Ovary (tissue), 9 donors: ENCODE results near the gene GADD45B. TPM values are rescaled to one million over a fixed set of nuclear protein-coding genes. Genes with fewer than 3 reads are reported as not detected.

Source experiments
- DNase-seq, 5 donors: peaks; one replicate each; pipeline ENCODE4 v3.0.0-alpha.2; 2019 to 2020
- H3K27ac ChIP-seq, 2 donors: fragments of 200-600 bp; one replicate each; pipeline versions ENCODE4 v1.5.1 to v1.8.0; 2019 to 2022
- H3K27me3 ChIP-seq: fragments of 200-600 bp; one replicate; pipeline ENCODE4 v1.8.0; 2022
- H3K36me3 ChIP-seq: fragments of 200-600 bp; sonication (generic); one replicate; pipeline ENCODE4 v1.5.1; 2019
- H3K4me1 ChIP-seq: one replicate; pipeline ENCODE4 v1.8.1; 2013; ENCODE audit warnings: mild to moderate bottlenecking, moderate library complexity; ENCODE audit not compliant: insufficient read depth
- H3K4me3 ChIP-seq: fragments of 200-600 bp; sonication (generic); one replicate; pipeline ENCODE4 v1.5.1; 2017
- H3K9me3 ChIP-seq, 2 donors: fragments of 200-600 bp in 1 of 2; sonication (generic) in 1 of 2; one replicate each; pipeline versions ENCODE4 v1.5.1 to v1.8.1; 2013 to 2019; ENCODE audit warnings: mild to moderate bottlenecking in 1 of 2, moderate library complexity in 1 of 2
- EP300 ChIP-seq: sonication (generic); formaldehyde crosslinking; IDR thresholded peaks from one replicate; pipeline ENCODE4 v1.6.1; 2017; ENCODE audit warnings: antibody characterized with exemption
- POLR2A ChIP-seq: fragments of 450-650 bp; IDR thresholded peaks from one replicate; pipeline ENCODE4 v1.6.1; 2017; ENCODE audit warnings: antibody characterized with exemption, mild to moderate bottlenecking, moderate library complexity
- WGBS, 3 donors: extraction: QIAGEN DNeasy Blood & Tissue Kit in 1 of 3; methylation state at CpG; one replicate each; pipeline versions ENCODE4 v1.1.5 to v1.1.7; 2013 to 2017; 5-methylcytosine and 5-hydroxymethylcytosine counted together
- intact Hi-C, 4 donors: fragments of 100-400 bp; cut with DNase I; formaldehyde crosslinking; loops; one replicate each; pipeline versions ENCODE4 v1.11.0 to v1.15.1; 2022 to 2023
- polyA plus RNA-seq, 2 donors: library from polyadenylated mRNA; stranded (reverse); fragments of 200-250 nt in 1 of 2; fragments of 350-450 nt in 1 of 2; fragmentation: Illumina TruSeq in 1 of 2; extraction: RNeasy Lipid Tissue Mini Kit (QIAGEN cat#74804) in 1 of 2; gene quantifications; one replicate each; pipeline ENCODE4 v1.2.3, GENCODE V29; 2013 to 2014
- total RNA-seq, 7 donors: library from RNA; depleted of rRNA in 2 of 7; stranded (reverse); fragments of >200 nt in 2 of 7; fragmentation: NEBNext Ultra II Directional in 3 of 7; extraction: Animal tissue kit (Norgen Biotek cat#: 25700) in 3 of 7; gene quantifications; one replicate each; pipeline versions ENCODE4 v1.1.0 to v1.2.4, GENCODE V29; 2016 to 2023
- TF ChIP-seq, protein P1 (sequence below), 3 donors: fragments of 450-650 bp in 2 of 3; fragments of 200-600 bp in 1 of 3; IDR thresholded peaks; one replicate each; pipeline versions ENCODE4 v1.5.1 to v1.8.0; 2016 to 2022; ENCODE audit warnings: antibody characterized with exemption in 3 of 3, mild to moderate bottlenecking in 1 of 3
- donor health status: DM: no; HTN: no; CAD: no; lungs with moderate emphysema.
- donor health status: DM: no; HTN: no; CAD: no.
- donor health status: Bipolar disorder and iron deficiency.
- donor health status: DM: yes; HTN: yes; CAD: no.
- donor health status: DM: no; HTN: no; CAD: no.
- donor health status: DM: yes; HTN: yes; CAD: no.

Gene GADD45B
- total and polyA plus RNA-seq, 9 donors, result 17.8 to 414 (median 73.9) TPM

DNA sequence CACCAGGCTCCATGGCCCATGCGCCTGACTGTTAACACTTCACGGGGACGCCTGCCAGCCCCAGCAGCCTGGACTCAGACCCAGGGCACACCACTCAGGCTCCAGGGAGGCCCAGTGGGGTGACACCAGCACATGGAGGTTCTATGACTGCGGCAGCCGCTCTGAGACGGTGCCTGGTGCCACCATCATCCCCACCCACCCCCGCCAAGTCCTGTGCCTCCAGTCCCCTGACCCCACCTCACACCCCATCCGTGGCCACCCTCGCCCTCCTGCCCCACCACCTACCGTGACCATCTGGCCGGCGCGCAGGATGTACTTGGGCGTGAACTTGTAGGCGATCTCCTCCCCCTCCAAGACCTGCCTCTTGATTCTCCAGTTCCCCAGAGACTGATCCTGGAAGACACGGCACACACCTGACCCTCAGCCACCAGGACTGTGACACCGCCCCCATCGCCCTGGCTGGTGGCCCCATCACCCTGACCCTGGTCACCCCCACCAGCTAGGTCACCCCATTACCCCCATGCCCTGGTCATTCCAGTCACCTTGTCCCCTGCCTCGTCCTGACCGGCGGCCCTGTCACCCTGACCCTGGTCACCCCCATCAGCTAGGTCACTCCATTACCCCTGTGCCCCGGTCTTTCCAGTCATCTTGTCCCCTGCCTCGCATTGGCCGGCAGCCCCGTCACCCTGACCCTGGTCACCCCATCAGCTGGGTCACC lies 43.6 kb upstream of the GADD45B start:
- DNase-seq, result no peak
- TF ChIP-seq EP300 (no peak), POLR2A (no peak)
- TF ChIP-seq, protein P1, sequence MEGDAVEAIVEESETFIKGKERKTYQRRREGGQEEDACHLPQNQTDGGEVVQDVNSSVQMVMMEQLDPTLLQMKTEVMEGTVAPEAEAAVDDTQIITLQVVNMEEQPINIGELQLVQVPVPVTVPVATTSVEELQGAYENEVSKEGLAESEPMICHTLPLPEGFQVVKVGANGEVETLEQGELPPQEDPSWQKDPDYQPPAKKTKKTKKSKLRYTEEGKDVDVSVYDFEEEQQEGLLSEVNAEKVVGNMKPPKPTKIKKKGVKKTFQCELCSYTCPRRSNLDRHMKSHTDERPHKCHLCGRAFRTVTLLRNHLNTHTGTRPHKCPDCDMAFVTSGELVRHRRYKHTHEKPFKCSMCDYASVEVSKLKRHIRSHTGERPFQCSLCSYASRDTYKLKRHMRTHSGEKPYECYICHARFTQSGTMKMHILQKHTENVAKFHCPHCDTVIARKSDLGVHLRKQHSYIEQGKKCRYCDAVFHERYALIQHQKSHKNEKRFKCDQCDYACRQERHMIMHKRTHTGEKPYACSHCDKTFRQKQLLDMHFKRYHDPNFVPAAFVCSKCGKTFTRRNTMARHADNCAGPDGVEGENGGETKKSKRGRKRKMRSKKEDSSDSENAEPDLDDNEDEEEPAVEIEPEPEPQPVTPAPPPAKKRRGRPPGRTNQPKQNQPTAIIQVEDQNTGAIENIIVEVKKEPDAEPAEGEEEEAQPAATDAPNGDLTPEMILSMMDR (IDR thresholded peaks at IDR 0.05), result no peak
- Histone ChIP-seq H3K36me3 (no peaks in the 10 kb centered on the region), H3K4me1 (no peaks in the 10 kb centered on the region), H3K9me3 (no peaks in the 10 kb centered on the region), H3K4me3 (no peak overlapping the region), H3K27ac (no peak overlapping the region), H3K27me3 (no peaks in the 10 kb centered on the region)
- intact Hi-C loops, result no loop called here
- WGBS, 3 donors, result 91 to 94% (median 94%) methylated on average over 25 of the region's 25 CpGs

DNA sequence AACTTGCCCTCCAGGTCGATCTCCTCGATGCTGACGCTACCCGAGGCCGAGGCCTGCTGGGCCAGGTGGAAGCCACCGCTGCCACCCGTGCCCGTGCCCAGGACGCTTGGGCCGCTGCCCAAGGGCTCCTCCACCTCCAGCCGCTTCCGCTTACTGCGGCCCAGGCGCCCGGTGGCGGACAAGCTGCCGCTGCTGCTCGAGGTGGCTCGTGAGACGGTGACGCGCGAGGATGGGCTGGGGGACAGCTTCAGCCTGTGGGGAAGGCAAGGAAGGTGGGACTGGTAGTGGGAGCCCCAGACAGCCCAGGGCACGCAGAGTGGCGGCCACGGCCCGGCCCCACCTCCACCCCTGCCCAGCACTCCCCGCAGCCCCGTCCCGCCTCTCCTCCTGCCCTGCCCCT lies 42.1 kb upstream of the GADD45B start:
- H3K4me1 ChIP-seq, result no peaks in the 10 kb centered on the region
- H3K36me3 ChIP-seq, result no peaks in the 10 kb centered on the region
- 90 to 94% (median 93%) methylated on average over 20 to 30 of the region's 30 CpGs for WGBS, 3 donors
- no peak overlapping the region for H3K4me3 ChIP-seq
- no peaks in the 10 kb centered on the region for H3K9me3 ChIP-seq
- intact Hi-C loops, result no loop called here
- H3K27ac ChIP-seq, result no peak overlapping the region
- TF ChIP-seq POLR2A (no peak), EP300 (no peak)
- TF ChIP-seq, protein P1 (IDR thresholded peaks at IDR 0.05), result no peak
- H3K27me3 ChIP-seq, result no peaks in the 10 kb centered on the region
- no peak for DNase-seq

DNA sequence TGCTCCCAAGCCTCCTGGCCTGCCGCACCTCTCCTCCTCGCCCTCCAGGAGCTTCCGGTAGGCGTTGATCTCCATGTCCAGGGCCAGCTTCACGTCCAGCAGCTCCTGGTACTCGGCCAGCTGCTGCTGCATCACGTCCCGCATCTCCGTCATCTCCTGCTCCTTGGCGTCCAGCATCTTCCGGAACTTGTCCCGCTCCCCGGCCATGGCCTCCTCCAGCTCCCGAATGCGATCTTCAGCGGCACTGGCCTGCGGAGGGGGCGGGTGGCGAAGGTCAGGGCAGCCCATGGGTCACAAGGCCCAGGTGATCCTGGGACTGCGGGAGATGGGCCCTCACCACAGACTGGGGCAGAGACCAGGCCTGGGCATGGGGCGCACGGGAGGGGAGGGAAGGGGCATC lies 41.7 kb upstream of the GADD45B start:
- no peaks in the 10 kb centered on the region for H3K36me3 ChIP-seq
- no peak overlapping the region for H3K27ac ChIP-seq
- no peaks in the 10 kb centered on the region for H3K27me3 ChIP-seq
- H3K4me1 ChIP-seq, result no peaks in the 10 kb centered on the region
- intact Hi-C loops, result no loop called here
- no peaks in the 10 kb centered on the region for H3K9me3 ChIP-seq
- TF ChIP-seq, protein P1 (IDR thresholded peaks at IDR 0.05), result no peak
- TF ChIP-seq EP300, result no peak
- TF ChIP-seq POLR2A, result no peak
- WGBS, 3 donors, result 92 to 94% (median 92%) methylated on average over 20 to 22 of the region's 22 CpGs
- no peak for DNase-seq
- no peak overlapping the region for H3K4me3 ChIP-seq

DNA sequence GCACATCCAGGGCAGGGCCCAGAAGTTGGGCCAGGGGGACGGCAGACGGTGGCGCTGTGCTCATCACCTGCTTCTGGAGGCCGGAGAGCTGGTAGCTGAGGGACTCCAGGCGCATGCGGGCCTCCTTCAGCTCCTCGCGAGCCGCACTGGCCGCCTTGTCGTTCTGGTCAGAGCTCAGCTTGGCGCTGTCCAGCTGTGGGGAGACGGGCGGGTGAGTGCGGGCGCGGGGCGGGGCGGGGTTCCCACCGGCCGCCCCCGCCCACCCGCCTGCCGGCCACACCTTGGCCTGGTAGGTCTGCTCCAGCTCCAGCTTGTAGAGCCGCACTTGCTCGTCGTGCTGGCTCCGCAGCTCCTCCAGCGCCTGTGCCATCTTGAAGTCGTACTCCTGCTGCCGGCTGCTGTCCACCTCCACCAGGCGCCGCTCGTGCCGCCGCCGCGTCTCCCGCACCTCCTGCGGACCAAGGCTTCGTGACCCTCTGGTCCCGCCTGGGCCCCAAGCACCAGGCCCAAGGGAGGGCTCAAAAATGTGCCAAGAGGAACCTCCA lies 41.1 kb upstream of the GADD45B start:
- 93 to 96% (median 95%) methylated on average over 32 to 42 of the region's 42 CpGs for WGBS, 3 donors
- intact Hi-C loops, result no loop called here
- H3K4me3 ChIP-seq, result no peak overlapping the region

More for the DNA sequence above, 41.1 kb upstream of the GADD45B start:
- Histone ChIP-seq H3K4me1 (no peaks in the 10 kb centered on the region), H3K27ac (no peak overlapping the region), H3K36me3 (no peaks in the 10 kb centered on the region), H3K27me3 (no peaks in the 10 kb centered on the region), H3K9me3 (no peaks in the 10 kb centered on the region)
- DNase-seq, result peak in 1 of 5 donors; percentile 18
- TF ChIP-seq POLR2A (no peak), EP300 (no peak)
- TF ChIP-seq, protein P1 (IDR thresholded peaks at IDR 0.05), result no peak
